GM18907 (cell line): Measurements from ENCODE around the gene JMJD7.

Experiments
- ATAC-seq: cut with Tn5 transposase; IDR thresholded peaks from one replicate; pipeline ENCODE4 v1.9.1; 2021; ENCODE audit warnings: mild to moderate bottlenecking, moderate library complexity; ENCODE audit not compliant: unreplicated experiment

The JMJD7 gene

GRCh38 chr15:41827880-41828806 lies at the start of gene JMJD7:
Gene JMJD7, plus strand, starts transcription at chr15:41828092. Its CDS starts 33 bp downstream, at chr15:41828125.
- peak; percentile 54 for ATAC-seq

DNA sequence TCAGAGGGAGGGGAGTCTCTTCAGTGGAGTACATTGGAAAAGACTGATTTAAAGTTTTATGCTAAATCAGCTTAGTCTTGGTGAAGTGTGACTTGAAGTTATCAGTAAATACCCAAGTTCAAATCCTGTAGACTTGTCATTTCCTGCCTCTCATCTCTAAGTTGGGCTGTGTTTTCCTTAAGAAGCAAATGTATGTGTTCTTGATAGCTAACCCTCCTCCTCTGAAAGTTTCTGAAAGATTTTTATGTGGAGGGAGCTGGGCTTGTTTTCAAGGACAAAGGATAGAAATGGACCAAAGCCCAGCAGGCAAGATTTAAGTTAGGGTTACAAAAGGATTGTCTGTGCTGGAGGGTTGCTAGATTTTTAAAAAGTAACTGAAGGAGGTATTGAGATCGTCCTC lies 49.4 kb upstream of the JMJD7 start:
- ATAC-seq, result no peak

DNA sequence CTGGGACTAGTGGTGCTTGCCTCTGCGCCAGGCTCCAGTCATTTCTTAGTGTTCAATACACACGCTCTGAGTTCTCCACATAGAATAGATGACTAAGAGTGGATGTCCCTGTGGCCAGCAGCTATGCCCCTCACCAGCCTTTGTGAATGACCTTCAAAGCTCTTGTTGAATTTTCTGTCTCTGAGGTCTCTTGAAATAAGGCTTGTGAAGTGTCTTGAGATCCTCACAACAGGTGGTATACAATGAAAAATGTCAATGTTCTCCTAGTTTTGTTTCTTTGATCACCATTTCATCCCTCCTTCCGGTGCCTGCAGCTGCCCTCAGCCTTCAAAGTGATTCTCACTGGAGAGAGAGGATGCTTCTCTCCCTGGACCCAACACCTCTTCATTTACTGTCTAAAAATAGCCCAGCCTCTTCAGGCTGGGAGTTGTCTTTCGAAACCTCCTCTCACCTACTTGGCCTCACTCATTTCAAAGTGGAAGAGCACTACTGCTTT lies 48.2 kb upstream of the JMJD7 start:
- no peak for ATAC-seq

GRCh38 chr15:41780266-41780665 lies 47.6 kb upstream of the JMJD7 start:
- ATAC-seq, result no peak

GRCh38 chr15:41780727-41781126 lies 47.2 kb upstream of the JMJD7 start:
- no peak for ATAC-seq

GRCh38 chr15:41782371-41783282 lies 45.3 kb upstream of the JMJD7 start:
- peak; percentile 73 for ATAC-seq

DNA sequence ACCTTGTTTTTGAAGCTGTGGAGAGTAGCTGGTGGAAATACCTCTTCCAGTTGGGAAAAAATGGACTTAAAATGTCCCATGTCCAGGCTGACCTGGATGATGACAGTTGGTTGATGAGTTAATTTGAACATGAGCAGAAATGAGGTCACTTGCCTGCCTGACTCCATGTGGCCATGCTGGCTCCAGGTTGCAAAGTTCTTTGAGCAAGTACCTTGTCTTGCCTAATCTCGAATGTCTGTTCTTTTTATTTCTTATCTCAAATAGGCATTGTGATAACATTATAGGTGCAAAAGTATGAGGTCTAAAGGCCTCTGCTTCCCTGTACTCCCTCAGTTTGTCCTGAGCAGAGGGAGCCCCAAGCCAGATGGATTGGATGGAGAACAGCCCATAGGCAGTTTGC lies 44.6 kb upstream of the JMJD7 start:
- peak; percentile 23 for ATAC-seq

DNA sequence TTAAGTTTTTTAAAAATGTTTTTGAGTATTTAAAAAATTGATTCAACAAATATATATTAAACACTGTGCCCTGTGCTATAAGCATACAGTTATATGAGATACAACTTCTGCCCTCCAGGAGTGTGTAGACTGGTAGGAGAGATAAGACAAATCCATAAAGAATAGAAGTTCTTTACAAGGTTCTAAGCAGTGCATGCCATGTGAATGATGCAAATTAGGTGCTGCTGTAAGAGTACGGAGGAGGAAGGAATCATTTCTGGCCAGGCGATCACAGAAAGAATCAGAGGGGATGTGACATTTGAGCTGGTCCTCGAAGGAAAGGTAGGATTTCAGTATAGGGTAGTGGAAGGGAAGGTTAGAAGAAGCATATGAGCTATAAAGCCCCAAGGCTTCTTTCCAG lies 39.6 kb upstream of the JMJD7 start:
- ATAC-seq, result no peak

DNA sequence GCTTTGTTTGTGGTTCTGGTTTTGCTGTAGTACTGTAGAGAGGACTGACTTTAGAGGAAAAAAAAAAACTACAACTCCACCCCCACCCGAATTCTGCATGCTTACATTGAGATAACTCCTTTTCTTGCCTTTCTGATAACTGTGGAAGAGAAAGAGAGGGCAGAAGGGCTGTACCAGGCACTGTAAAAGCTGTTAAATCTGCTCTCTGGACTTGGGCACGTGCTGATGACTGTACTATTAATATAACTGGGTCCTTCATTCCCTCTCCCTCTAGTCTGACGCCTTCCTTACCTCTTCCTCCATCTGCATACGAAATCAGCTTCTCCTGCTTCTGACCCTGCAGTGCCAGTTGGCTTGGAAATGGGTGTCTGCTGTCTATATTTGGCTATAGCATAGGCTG lies 38.7 kb upstream of the JMJD7 start:
- no peak for ATAC-seq

DNA sequence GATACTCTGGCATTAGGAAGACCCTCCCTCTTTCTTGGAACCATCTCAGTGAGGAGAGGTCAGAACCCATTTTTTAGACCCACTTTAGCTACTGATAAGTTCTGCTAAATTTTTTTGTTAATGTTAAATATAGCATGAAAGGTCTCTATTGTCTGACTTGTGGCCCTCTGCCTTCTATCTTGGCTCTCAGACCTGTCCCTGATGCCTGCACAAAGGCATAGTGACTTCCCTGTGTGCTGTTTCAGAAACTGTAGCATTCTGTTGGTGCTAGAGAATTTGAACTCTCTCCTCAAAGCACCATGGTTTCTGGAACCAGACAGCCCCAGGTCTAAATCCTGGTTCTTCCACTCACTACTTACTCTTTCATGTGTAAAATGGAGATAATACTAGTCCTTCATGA lies 38.2 kb upstream of the JMJD7 start:
- no peak for ATAC-seq

- no peak for ATAC-seq
Observed at GRCh38 chr15:41790169-41790568, 37.7 kb upstream of the JMJD7 start.

DNA sequence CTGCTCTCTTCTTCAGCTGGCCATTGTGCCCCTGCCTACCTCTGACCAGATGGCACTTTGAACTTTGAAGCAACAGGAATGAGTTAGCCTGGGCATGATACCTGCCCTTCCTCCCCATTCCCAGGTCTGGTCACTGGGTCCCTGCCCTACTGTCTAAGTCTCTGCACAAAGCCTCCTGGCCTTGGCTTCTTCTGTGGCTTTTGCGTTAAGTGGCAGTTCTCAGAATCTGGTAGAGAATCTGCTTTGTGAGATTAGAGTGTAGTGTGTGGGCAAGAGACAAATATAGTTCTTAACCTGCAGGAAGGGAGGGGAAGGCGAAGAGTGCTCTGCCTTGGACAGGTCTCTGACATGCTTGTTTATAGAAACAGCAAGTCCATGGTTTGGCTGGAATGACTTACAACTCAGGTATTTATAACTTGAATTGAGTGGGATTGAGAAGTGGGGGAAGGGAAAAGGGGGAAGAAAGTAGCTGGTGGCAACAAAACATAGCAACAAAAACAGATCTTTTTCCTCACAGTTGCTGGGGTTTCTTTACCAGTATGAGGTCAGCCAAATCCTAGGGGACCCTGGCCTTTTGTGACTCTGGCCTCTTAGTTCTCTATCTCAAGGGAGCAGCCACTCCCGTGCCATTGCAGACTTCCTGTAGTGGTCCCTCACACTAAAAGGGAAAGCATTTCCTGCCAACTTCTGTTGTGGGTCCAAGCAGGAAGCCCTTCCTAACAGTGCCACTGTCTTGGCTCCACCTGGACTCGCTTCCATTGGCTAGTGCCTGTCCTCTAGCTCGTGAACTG lies 36.9 kb upstream of the JMJD7 start:
- no peak for ATAC-seq

DNA sequence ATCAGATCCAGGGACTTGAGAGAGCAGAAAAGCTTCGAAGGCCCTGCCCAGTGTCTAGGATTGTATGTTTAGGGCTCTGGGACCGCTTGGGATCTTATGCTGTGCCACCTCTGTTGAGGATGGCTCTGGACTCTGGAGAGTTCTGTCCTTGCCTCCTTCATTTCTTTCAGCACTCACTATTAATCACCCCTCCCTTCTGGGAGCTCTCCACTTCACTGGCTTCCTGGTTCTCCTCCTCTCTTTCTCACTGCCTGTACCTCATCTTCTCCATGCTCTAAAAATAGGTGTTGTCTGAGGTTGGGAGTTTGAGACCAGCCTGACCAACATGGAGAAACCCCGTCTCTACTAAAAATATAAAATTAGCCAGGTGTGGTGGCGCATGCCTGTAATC lies 36.4 kb upstream of the JMJD7 start:
- ATAC-seq, result no peak

DNA sequence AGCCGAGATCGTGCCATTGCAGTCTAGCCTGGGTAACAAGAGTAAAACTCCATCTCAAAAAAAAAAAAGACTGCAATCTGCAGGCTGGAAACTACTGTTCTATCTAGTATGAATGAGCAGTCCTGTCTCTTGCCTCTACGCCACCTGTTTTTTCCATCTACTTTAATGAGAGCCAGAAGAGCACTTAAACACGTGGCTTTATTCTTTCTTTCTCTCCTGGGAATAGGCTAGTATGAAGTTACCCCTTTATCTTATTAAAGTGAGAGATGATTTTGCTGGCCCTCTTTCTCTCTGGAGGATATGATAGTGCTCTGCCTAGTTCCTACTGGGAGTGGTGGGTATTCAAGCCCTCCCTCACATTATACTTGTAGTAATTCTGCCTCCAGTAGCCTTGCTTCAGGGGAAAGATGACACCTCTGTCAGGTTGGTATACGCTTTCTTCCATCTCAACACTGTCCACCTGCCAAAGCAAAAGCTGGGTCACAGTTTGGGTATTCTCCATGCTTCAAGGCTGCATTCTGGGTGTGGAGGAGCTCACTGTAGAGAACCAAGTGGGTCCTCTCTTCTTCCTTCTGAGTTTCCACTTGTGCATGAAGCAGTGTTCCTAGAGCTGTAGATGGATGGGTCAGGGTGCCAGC lies 35.8 kb upstream of the JMJD7 start:
- ATAC-seq, result no peak

DNA sequence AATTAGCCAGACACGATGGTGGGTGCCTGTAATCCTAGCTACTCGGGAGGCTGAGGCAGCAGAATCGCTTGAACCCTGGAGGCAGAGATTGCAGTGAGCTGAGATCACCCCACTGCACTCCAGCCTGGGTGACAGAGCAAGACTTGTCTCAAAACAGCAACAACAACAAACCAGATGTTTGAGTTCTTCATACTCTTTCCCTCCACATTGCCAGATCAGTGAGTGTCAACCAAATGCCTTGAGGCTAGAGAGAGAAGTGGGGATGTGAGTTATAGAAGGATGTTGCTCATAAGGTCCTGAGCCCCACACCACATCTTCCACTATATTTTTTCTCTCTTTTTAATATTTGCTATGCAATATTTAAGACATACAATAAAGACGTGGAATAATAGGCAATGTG lies 33.8 kb upstream of the JMJD7 start:
- ATAC-seq, result no peak

- no peak for ATAC-seq
Observed at GRCh38 chr15:41795996-41796856, 31.7 kb upstream of the JMJD7 start.

DNA sequence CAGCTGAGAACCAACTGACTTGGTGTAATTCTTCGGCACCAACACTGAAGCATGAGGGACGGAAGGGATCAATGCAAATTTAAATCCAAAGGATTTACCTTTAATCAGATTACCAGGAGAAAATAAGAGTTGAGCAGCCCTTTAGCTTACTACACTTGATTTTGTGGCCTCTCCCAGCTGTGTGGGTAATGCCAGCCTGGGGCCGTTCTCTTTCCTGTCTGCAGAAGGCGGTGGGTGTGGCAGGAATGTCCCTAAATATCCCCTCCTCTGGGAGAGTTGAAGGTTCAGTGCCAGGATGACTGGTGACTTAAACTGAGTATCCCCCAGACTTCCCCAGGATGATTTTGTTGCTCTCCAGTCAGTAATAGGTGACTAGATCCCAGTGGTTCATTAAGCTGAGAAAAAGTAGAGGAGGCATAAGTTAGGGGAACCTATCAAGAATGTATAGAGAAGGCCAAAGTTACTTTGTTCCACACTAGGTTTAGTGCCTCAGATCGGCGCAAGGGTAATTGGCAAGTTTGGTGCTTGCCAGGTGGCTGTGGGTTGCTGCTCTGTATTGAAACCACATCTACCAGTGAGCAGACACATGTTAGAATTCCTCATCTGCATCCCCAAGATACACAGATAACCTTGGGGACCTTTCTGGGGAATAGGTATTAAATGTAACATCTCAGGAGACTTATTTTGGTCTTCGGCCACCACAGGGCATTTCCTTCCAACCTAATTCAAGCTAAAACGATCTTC lies 30.5 kb upstream of the JMJD7 start:
- ATAC-seq, result no peak

GRCh38 chr15:41798607-41799487 lies 29.0 kb upstream of the JMJD7 start:
- peak; percentile 39 for ATAC-seq
